H1 (cell line): Measurements from ENCODE around the gene CDC5L. TPM values are rescaled to one million over a fixed set of nuclear protein-coding genes. Genes with fewer than 3 reads are reported as not detected.

Experiments used
- CTCF ChIA-PET: fragments of 300-600 bp; sonication (Branson Sonifier 250); formaldehyde crosslinking; loops from one replicate; lab custom pipeline; 2021; ENCODE audit not compliant: partially characterized antibody; lab: Charles Lee
- POLR2A ChIA-PET: fragments of 300-600 bp; sonication (Branson Sonifier 250); formaldehyde crosslinking; loops from one replicate; lab custom pipeline; 2021; ENCODE audit warnings: inconsistent platforms; ENCODE audit not compliant: partially characterized antibody; lab: Charles Lee
- DNase-seq, 2 experiments: peaks; one replicate each; pipeline versions ENCODE4 v3.0.0 to v3.0.0-alpha.2; 2010 to 2022; ENCODE audit warnings: low spot score in 2 of 2, low read depth in 1 of 2, mixed read lengths in 1 of 2
- FAIRE-seq: peaks from 2 replicates; lab custom pipeline; 2011; peaks lifted over from hg19 to GRCh38; lab: Jason Lieb, UNC
- H2AFZ ChIP-seq: 2 replicates; pipeline ENCODE4 v1.8.1; 2012; ENCODE audit warnings: low read length, inconsistent platforms
- H2AK5ac ChIP-seq: 2 replicates; pipeline ENCODE4 v1.6.1; 2013; ENCODE audit warnings: low read depth, low read length
- H2BK120ac ChIP-seq: replicated peaks from 2 replicates; pipeline ENCODE3; 2013; ENCODE audit warnings: low read depth, low read length, inconsistent platforms
- H2BK12ac ChIP-seq: 2 replicates; pipeline ENCODE4 v1.6.1; 2013; ENCODE audit warnings: low read depth, low read length
- H2BK15ac ChIP-seq: 2 replicates; pipeline ENCODE4 v1.6.1; 2013; ENCODE audit warnings: low read length
- H2BK20ac ChIP-seq: 2 replicates; pipeline ENCODE4 v1.6.1; 2013; ENCODE audit warnings: low read length
- H2BK5ac ChIP-seq: 2 replicates; pipeline ENCODE4 v1.6.1; 2013; ENCODE audit warnings: low read depth, low read length
- H3K14ac ChIP-seq: 2 replicates; pipeline ENCODE4 v1.6.1; 2013; ENCODE audit warnings: inconsistent platforms; ENCODE audit not compliant: insufficient read length
- H3K18ac ChIP-seq: 2 replicates; pipeline ENCODE4 v1.6.1; 2013; ENCODE audit warnings: low read length; ENCODE audit errors: extremely low read depth
- H3K23ac ChIP-seq: 2 replicates; pipeline ENCODE4 v1.6.1; 2013; ENCODE audit warnings: inconsistent platforms; ENCODE audit not compliant: insufficient read length
- H3K23me2 ChIP-seq: 2 replicates; pipeline ENCODE4 v1.6.1; 2013; ENCODE audit warnings: low read depth, low read length
- H3K27ac ChIP-seq: 2 replicates; pipeline ENCODE4 v1.6.1; 2011; ENCODE audit warnings: low read depth, low read length, inconsistent platforms
- H3K27me3 ChIP-seq, 4 experiments: replicated peaks in 1 of 4; 1 replicate in 1 of 4; 2 replicates in 3 of 4; pipeline versions ENCODE4 v1.6.1 to v1.8.1; 2011 to 2013; ENCODE audit warnings: low read length in 3 of 4, mild to moderate bottlenecking in 3 of 4, inconsistent platforms in 2 of 4, mixed read lengths in 2 of 4, moderate library complexity in 1 of 4; ENCODE audit not compliant: control insufficient read depth in 3 of 4, insufficient read depth in 3 of 4; ENCODE audit errors: extremely low read depth in 1 of 4
- H3K36me3 ChIP-seq, 4 experiments: 2 replicates each; pipeline versions ENCODE4 v1.6.1 to v1.8.1; 2011 to 2013; ENCODE audit warnings: mild to moderate bottlenecking in 4 of 4, low read length in 3 of 4, moderate library complexity in 2 of 4, control low read depth in 1 of 4, inconsistent platforms in 1 of 4; ENCODE audit not compliant: insufficient read depth in 4 of 4, control insufficient read depth in 2 of 4
- H3K4ac ChIP-seq: replicated peaks from 2 replicates; pipeline ENCODE3; 2013; ENCODE audit warnings: low read length, low read depth, mixed read lengths, inconsistent platforms; ENCODE audit not compliant: insufficient read length
- H3K4me1 ChIP-seq, 4 experiments: replicated peaks in 1 of 4; 1 replicate in 1 of 4; 2 replicates in 3 of 4; pipeline versions ENCODE4 v1.6.1 to v1.8.1; 2011 to 2013; ENCODE audit warnings: low read length in 3 of 4, inconsistent platforms in 2 of 4, mixed read lengths in 1 of 4; ENCODE audit not compliant: insufficient read depth in 4 of 4, control insufficient read depth in 3 of 4
- H3K4me2 ChIP-seq, 2 experiments: 2 replicates each; pipeline versions ENCODE4 v1.6.1 to v1.8.1; 2011 to 2013; ENCODE audit warnings: low read depth in 2 of 2, low read length in 2 of 2, control low read depth in 1 of 2, inconsistent platforms in 1 of 2, mild to moderate bottlenecking in 1 of 2; ENCODE audit not compliant: insufficient read depth in 1 of 2
- H3K4me3 ChIP-seq, 4 experiments: fragments of 200-600, 300-600 bp in 1 of 4; sonication (generic), shearing (Covaris generic), sonication (Bioruptor Twin) in 1 of 4; 2 replicates each; pipeline versions ENCODE4 v1.5.1 to v1.8.1; 2011 to 2016; ENCODE audit warnings: low read length in 4 of 4, low read depth in 3 of 4, control low read depth in 2 of 4, inconsistent platforms in 2 of 4, mild to moderate bottlenecking in 2 of 4, mixed read lengths in 1 of 4, moderate library complexity in 1 of 4; ENCODE audit not compliant: insufficient read depth in 2 of 4; ENCODE audit errors: extremely low read depth in 1 of 4
- H3K56ac ChIP-seq: replicated peaks from 2 replicates; pipeline ENCODE3; 2013; ENCODE audit warnings: low read depth, mild to moderate bottlenecking, mixed read lengths, low read length, inconsistent platforms; ENCODE audit not compliant: insufficient read length
- H3K79me1 ChIP-seq: 2 replicates; pipeline ENCODE4 v1.6.1; 2013; ENCODE audit warnings: low read depth, low read length, control low read depth
- H3K79me2 ChIP-seq, 2 experiments: 2 replicates each; pipeline versions ENCODE4 v1.6.1 to v1.8.1; 2012 to 2013; ENCODE audit warnings: low read length in 2 of 2, mild to moderate bottlenecking in 2 of 2, inconsistent platforms in 1 of 2; ENCODE audit not compliant: insufficient read depth in 2 of 2, control insufficient read depth in 1 of 2
- H3K9ac ChIP-seq, 4 experiments: replicated peaks in 1 of 4; 1 replicate in 1 of 4; 2 replicates in 3 of 4; pipeline versions ENCODE4 v1.6.1 to v1.8.1; 2011 to 2013; ENCODE audit warnings: low read depth in 3 of 4, low read length in 3 of 4, control low read depth in 2 of 4, mild to moderate bottlenecking in 2 of 4, moderate library complexity in 2 of 4, inconsistent platforms in 1 of 4; ENCODE audit errors: extremely low read depth in 1 of 4
- H3K9me3 ChIP-seq, 2 experiments: 2 replicates each; pipeline versions ENCODE4 v1.6.1 to v1.8.1; 2012 to 2013; ENCODE audit warnings: mild to moderate bottlenecking in 2 of 2, moderate library complexity in 2 of 2, control low read depth in 1 of 2, inconsistent platforms in 1 of 2, low read depth in 1 of 2, low read length in 1 of 2, mixed read lengths in 1 of 2; ENCODE audit not compliant: insufficient read depth in 2 of 2
- H4K20me1 ChIP-seq, 2 experiments: replicated peaks in 1 of 2; 2 replicates each; pipeline versions ENCODE3 to v1.8.1; 2011 to 2013; ENCODE audit warnings: inconsistent platforms in 2 of 2, low read length in 2 of 2, mild to moderate bottlenecking in 1 of 2; ENCODE audit not compliant: insufficient read depth in 2 of 2, control insufficient read depth in 1 of 2
- H4K5ac ChIP-seq: 2 replicates; pipeline ENCODE4 v1.6.1; 2013; ENCODE audit warnings: low read length, low read depth, mixed read lengths, inconsistent platforms; ENCODE audit not compliant: insufficient read length
- H4K8ac ChIP-seq: 2 replicates; pipeline ENCODE4 v1.8.0; 2013; ENCODE audit warnings: mild to moderate bottlenecking, moderate library complexity, low read length, inconsistent platforms; ENCODE audit not compliant: insufficient read depth; ENCODE audit errors: extremely low read depth
- H4K91ac ChIP-seq: replicated peaks from 2 replicates; pipeline ENCODE3; 2013; ENCODE audit warnings: low read length, mixed read lengths, inconsistent platforms; ENCODE audit not compliant: insufficient read length
- CBX8 ChIP-seq: fragments of 300-800, 300-1000 bp; sonication (generic); IDR thresholded peaks from 2 replicates; pipeline ENCODE4 v1.7.1; 2016; ENCODE audit warnings: low read depth, low read length, borderline replicate concordance
- CTCF ChIP-seq, 3 experiments: IDR thresholded peaks; 1 replicate in 2 of 3; 2 replicates in 1 of 3; pipeline versions ENCODE4 v1.5.1 to v1.6.1; 2011; ENCODE audit warnings: low read length in 3 of 3, mild to moderate bottlenecking in 3 of 3, inconsistent platforms in 2 of 3, low read depth in 1 of 3, moderate library complexity in 1 of 3; ENCODE audit not compliant: insufficient read depth in 1 of 3; ENCODE audit errors: control extremely low read depth in 1 of 3
- MAFK ChIP-seq: IDR thresholded peaks from 2 replicates; pipeline ENCODE4 v1.6.1; 2012; ENCODE audit warnings: low read depth, mild to moderate bottlenecking, improper control_type of control experiment, low read length
- RFX5 ChIP-seq: IDR thresholded peaks from 2 replicates; pipeline ENCODE4 v1.6.1; 2011; ENCODE audit warnings: low read depth, low read length, improper control_type of control experiment, borderline replicate concordance
- RXRA ChIP-seq: IDR thresholded peaks from 2 replicates; pipeline ENCODE4 v1.6.1; 2011; ENCODE audit warnings: low read depth, mild to moderate bottlenecking, low read length, moderate library complexity; ENCODE audit not compliant: insufficient read depth
- SIN3A ChIP-seq, 2 experiments: IDR thresholded peaks in 1 of 2; conservative IDR thresholded peaks in 1 of 2; 2 replicates each; pipeline ENCODE4 v1.6.1; 2011 to 2012; ENCODE audit warnings: low read length in 2 of 2, improper control_type of control experiment in 1 of 2, low read depth in 1 of 2, mild to moderate bottlenecking in 1 of 2
- SIRT6 ChIP-seq: IDR thresholded peaks from one replicate; pipeline ENCODE4 v1.7.1; 2012; ENCODE audit warnings: low read length, inconsistent platforms
- SP1 ChIP-seq: IDR thresholded peaks from 2 replicates; pipeline ENCODE4 v1.6.1; 2011; ENCODE audit warnings: low read depth, low read length
- TEAD4 ChIP-seq: IDR thresholded peaks from 2 replicates; pipeline ENCODE4 v1.6.1; 2012; ENCODE audit warnings: low read depth, low read length, inconsistent platforms, mixed read lengths
- USF2 ChIP-seq: IDR thresholded peaks from 2 replicates; pipeline ENCODE4 v1.6.1; 2011; ENCODE audit warnings: low read length, improper control_type of control experiment
- WGBS, 2 experiments: shearing (Covaris generic) in 1 of 2; methylation state at CpG; one replicate each; pipeline versions ENCODE4 v1.1.6 to v1.1.7; 2013 to 2015; ENCODE audit warnings: low lambda C conversion rate in 2 of 2, mixed read lengths in 2 of 2, inconsistent platforms in 1 of 2, low coverage in 1 of 2, missing lambda C conversion rate in 1 of 2; ENCODE audit not compliant: insufficient replicate concordance in 2 of 2, insufficient coverage in 1 of 2, insufficient read length in 1 of 2; ENCODE audit errors: extremely low coverage in 1 of 2, missing lambda C conversion rate in 1 of 2; 5-methylcytosine and 5-hydroxymethylcytosine counted together
- polyA plus RNA-seq, 7 experiments: library from polyadenylated mRNA; depleted of rRNA in 3 of 7; stranded (reverse) in 5 of 7; unstranded in 2 of 7; fragments of >200 nt in 5 of 7; fragments of 200-250 nt in 2 of 7; gene quantifications; 1 replicate in 5 of 7; 2 replicates in 1 of 7; 4 replicates in 1 of 7; pipeline versions ENCODE4 v1.2.1 to v1.2.3, GENCODE V29; 2011 to 2013; ENCODE audit warnings: missing spikeins in 2 of 7, mixed read lengths in 2 of 7
- total RNA-seq: library from RNA; stranded (reverse); fragmentation: NEBNext Ultra II Directional; extraction: Animal tissue kit (Norgen Biotek cat#: 25700); gene quantifications from 2 replicates; pipeline ENCODE4 v1.2.1, GENCODE V29; 2021

The CDC5L gene
- total and polyA plus RNA-seq, 2 of the 8 experiments (the other 6 are each of a cell fraction or from before 2014, with no cell fraction given), result 8.4 to 32.8 TPM

DNA sequence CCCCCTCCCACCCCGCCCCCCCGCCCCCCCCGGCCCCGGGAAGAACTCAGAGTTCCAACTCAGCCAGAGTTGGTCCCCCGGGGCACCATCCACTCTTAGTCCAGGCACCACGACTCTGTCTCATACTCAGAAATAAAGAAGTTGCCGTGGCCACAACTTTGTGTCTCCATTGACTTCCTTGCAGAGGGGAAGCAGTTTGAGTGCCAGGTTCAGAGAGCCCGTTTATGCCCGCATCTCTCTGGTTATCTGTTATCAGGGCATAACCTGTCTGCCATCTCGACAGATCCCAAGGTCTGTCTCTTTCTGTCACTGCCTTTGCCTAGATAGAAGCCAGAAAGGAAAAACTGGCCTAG, 605 bp downstream of the CDC5L start:
- H4K91ac ChIP-seq, result no peak overlapping the region
- ChIA-PET CTCF (no interaction called here), POLR2A (interaction anchor here (0.6 to 3.4 kb wide), 6 partner anchors 9 to 823 kb away, joined by 3 to 13 read pairs (median 4); partner anchors contain the start of gene HSP90AB1)
- no peak overlapping the region for H2BK120ac ChIP-seq
- peak overlapping the region; percentile 60 to 87 for H3K4me2 ChIP-seq
- FAIRE-seq (no peak), DNase-seq (no peak)
- WGBS, 2 experiments, result 8% methylated on average over 9 of the region's 10 CpGs; no CpG with 5 or more reads in 1 of the 2 experiments
- peak overlapping the region; percentile 72 to 96 (median 86) for H3K4me3 ChIP-seq
- H3K56ac ChIP-seq, result no peak overlapping the region
- peak overlapping the region; percentile 43 to 97 (median 86) for H3K9ac ChIP-seq
- H2AK5ac ChIP-seq, result no peak overlapping the region
- no peak overlapping the region for H2BK12ac ChIP-seq
- no peaks in the 10 kb centered on the region for H3K27me3 ChIP-seq
- peaks cover 0 to 7% (median 1%) of the 10 kb centered on the region in 4 experiments; a peak in 3 of 7 replicates for H3K4me1 ChIP-seq
- H3K14ac ChIP-seq, result no peak overlapping the region
- H2BK15ac ChIP-seq, result no peak overlapping the region
- peaks cover 0 to 10% of the 10 kb centered on the region in 2 experiments for H4K20me1 ChIP-seq
- H3K23ac ChIP-seq, result no peak overlapping the region
- peak overlapping the region; percentile 98; the same call in 1 of the 2 replicates for H4K8ac ChIP-seq
- peaks cover 8% of the 10 kb centered on the region for H3K23me2 ChIP-seq
- no peak overlapping the region for H2BK20ac ChIP-seq
- H3K27ac ChIP-seq, result no peak overlapping the region
- no peaks in the 10 kb centered on the region for H3K9me3 ChIP-seq
- no peak overlapping the region for H3K18ac ChIP-seq
- H3K36me3 ChIP-seq, result peaks cover 4 to 21% (median 12%) of the 10 kb centered on the region in 4 experiments; a peak in 7 of 8 replicates
- no peak overlapping the region for H4K5ac ChIP-seq
- peak overlapping the region; percentile 96 for H2BK5ac ChIP-seq
- peaks cover 16 to 27% of the 10 kb centered on the region in 2 experiments for H3K79me2 ChIP-seq
- peaks cover 11% of the 10 kb centered on the region for H3K79me1 ChIP-seq
- no peak overlapping the region for H2AFZ ChIP-seq
- H3K4ac ChIP-seq, result no peak overlapping the region
- TF ChIP-seq SIRT6, result no peak
- TF ChIP-seq SP1, result no peak
- no peak; a peak in 1 of 4 replicates for TF ChIP-seq SIN3A (conservative IDR thresholded peaks at IDR 0.05 in 1 of 2, IDR thresholded peaks at IDR 0.05 in 1 of 2; ENCODE audit: low read depth in 1 of 2, low read length in 2 of 2)
- no peak for TF ChIP-seq MAFK
- no peak for TF ChIP-seq USF2
- TF ChIP-seq CBX8, result no peak
- TF ChIP-seq RFX5, result no peak
- TF ChIP-seq RXRA, result no peak
- TF ChIP-seq CTCF (IDR thresholded peaks at IDR 0.05; ENCODE audit: control extremely low read depth in 1 of 3, insufficient read depth in 1 of 3, low read depth in 1 of 3, low read length in 3 of 3), result no peak
- TF ChIP-seq TEAD4, result no peak
